ENCODE measurements around the gene FAM78B.

FAM78B gene

DNA sequence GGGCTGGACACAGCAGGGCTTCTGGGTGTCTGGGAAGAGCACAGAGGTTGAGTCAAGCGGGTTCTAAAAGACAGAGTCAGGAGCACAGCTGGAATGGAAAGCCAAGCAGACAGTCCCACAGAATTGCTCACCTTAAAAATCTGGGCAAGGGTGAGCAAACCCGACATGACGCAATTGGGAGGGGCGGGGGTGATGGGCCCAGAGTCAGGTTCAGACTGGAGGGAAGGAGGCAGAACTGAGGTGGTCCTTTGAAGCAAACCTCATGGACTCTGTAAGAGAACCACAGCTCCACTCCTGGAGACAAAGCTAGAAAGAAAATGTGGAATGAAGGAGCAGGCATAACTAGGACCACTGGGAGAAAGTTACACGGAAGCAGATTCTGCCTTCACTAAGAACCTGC lies 49.0 kb downstream of the FAM78B start:
- no peak for DNase-seq (ENCODE audit: low spot score)

DNA sequence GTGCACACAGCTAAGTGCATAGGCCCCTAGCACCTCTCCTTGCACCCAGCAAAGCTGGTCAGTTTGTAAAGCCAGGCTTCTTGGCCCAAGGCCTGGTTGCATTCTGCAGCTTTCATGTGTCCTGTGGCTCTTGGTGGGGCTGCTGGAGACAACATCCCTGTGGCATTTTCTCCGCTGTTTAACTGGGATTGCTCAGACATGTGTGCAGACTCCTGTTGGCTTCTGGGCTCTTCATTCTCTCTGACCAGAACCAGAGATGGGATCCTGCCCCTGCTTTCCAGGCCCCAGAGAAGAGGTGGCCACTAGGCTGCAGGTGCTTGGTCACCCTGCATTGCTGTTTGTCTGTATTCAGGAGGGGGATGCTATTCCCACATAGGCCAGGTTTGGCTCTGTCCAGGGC lies 50.8 kb downstream of the FAM78B start:
- no peak for DNase-seq (ENCODE audit: low spot score)

DNA sequence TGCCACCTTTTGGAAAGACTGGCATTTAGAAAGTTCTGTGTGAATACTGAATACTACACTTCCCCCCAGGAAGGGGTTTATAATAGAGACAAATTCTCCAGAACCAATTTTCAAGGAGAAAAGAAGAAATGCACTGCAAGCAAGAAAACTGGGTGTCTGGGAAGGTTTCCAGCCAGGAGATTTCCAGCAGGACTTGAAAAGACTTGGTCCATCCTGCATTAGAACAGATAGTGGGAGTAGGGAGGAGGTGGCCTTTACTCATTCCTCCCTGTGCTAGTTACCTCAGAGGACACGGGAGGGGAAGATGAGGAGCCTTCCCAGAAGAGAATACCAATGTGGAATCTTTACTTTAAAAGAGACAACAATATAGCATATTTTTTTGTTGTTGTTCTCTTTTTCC lies 52.4 kb downstream of the FAM78B start:
- DNase-seq (ENCODE audit: low spot score), result no peak

DNA sequence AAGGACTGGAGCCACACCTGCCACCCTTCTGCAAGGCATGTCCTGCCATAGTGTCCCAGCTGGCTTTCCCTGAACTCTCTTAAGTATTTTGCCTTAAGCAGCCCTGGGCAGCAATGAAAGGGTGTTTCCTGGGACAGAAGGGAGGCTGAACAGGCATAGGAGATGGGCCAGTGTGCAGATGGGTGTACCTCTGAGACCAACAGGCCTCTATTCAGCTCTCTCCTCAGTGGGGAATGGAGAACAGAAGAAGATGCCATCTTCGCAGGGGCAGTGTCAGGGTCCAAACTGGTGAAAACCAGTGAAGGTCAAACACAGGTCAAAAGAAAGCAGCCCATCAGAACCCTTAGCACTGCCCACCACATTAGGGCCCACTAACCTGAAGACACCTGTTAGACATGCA lies 53.2 kb downstream of the FAM78B start:
- no peak for DNase-seq (ENCODE audit: low spot score)

DNA sequence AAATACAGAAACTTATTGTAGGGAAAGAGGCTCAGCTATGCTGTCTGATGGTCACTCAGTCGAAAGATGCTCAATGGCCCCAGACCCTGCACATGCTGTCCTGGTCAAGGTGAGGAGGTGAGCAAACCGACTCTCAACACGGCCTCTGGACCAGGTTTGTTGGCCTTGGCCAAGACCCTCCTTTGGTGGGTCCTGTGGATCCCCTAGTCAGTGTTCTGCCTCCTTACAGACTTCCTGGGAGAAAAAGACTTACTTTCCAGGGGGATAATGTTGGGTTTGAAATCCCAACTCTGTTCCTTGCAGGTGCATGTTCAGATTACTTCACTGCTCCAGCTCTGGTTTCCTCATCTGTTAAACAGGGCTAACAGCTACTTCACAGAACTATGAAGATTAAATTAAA lies 53.8 kb downstream of the FAM78B start:
- DNase-seq (ENCODE audit: low spot score), result no peak

DNA sequence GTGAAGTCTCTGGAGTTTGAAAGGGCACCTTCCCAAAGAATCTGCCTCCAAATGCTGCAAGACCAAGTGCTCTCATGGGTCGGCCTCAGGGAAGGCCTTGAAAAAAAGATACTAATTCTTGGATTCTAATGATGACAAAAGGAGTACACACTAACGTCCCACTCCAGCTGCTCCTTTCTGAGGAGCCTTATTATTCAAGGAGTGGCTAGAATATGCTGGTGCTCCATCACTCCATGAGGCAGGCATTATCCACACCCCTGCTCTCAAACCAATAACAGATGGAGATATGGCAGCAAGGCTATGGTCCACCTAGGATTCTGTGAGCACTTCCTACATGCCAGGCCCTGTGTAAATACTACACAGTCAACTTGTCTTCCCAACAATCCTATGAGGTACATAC lies 54.4 kb downstream of the FAM78B start:
- no peak for DNase-seq (ENCODE audit: low spot score)

DNA sequence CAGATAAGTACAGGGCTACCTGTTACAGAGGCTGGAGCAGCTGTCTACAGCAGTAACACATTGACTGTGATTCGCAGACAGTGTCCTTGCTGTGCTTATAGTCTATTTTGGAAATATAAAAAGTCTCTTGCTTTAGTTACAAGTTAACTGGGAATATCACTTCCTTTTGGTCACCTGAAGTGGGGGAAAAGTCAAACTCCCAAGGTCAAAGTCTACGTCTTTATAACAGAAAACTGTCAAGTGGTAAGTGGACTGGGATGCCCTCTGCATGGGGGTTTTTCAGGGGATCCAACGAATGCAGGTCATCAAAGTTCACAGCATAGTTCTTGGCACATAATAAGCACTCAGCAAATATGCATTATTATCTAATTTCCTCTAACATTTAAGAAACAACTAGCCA lies 55.4 kb downstream of the FAM78B start:
- DNase-seq (ENCODE audit: low spot score), result no peak

DNA sequence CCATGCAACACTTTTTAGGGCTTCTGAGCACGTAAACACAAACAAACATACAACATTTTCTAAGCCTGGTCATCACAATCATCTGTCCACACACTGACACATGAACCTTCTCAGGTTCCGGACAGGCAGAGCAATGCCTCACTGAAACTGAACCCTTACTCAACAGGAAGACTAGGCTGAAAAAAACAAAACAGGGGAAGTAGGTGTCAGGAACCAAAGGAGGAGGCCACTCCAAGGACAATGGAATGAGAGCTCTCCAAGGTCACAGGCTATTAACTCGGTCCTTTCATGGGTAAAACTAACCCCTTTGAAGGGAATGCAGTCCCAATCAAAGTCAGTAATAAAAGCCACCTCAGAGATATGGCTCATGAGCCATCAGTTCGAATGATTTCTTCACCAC lies 76.6 kb downstream of the FAM78B start:
- no peak for DNase-seq (ENCODE audit: low spot score)

DNA sequence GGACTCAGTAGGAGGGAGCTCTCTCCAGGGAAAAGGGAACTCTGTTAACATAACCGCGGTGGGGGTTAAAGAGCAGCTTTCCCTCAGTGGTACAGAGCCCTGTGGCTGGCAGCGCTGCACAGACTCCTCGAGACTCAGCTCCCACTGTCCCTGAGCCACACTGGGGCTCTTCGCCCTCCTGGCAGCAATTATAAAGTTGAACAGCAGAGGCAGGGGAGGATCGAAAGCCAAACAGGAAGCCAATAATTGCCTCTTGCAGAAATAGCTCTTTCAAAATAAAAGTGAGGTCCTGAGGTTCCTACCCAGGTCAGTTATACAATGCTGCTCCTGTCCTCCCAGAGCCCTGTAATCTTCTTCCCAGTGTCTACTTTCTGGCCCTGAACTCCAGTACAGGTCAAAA lies 77.0 kb downstream of the FAM78B start:
- DNase-seq (ENCODE audit: low spot score), result no peak

DNA sequence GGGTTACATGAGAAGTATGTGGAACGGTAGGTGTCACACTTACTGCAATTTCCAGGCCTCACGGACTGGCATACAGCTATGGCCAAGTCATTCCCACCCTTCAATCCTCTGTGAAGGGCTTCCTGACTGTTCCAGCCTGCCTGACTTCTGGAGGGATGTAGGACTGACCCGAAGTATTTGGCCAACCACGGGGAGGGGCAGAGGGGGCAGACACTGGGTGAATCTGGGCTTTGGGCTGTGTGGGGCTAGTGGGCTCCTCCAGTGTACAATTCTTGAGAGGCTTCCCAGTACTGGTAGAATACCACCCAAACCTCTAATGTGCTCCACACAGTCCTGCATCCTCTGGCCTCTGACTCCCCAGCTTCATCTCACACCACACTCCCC lies 78.2 kb downstream of the FAM78B start:
- DNase-seq (ENCODE audit: low spot score), result no peak

DNA sequence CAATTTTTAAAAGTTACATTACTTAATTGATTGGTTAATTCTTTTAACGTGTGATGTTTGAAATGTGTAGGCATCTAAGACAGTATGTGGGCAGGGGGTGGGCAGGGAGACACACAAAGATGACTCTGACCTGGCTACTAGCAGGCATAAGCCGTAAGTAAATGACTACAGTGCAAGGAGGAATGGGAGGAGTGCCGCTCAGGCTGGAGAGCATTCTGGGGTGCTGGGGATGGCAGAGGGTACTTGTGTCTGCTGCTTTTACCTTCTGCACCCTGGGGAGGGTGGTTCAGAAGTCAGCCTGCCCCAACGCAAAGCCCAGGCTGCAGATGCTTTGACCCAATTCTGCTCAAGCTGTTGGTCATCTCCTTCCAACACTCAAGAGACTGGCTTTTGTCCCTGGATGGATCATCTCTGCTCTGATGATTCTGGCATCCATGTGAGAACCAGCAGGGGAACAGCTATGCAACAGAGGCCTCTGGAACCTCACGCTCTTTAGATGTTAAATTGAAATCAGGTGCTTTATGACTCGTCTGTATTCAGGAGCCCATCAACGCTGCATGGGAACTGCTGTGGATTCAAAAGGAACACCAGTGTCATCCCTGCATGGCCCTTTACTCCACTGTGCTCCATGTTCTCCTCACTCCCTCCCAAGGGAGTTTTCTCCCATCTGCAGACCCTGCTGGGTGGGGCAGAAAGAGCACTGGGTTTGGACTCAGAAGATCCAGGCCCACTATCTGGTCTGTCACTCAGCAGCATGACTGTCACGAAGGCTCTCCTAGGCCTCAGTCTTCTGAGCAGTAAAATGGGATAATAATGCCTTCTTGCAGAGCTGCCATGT lies 78.8 kb downstream of the FAM78B start:
- DNase-seq (ENCODE audit: low spot score), result no peak

DNA sequence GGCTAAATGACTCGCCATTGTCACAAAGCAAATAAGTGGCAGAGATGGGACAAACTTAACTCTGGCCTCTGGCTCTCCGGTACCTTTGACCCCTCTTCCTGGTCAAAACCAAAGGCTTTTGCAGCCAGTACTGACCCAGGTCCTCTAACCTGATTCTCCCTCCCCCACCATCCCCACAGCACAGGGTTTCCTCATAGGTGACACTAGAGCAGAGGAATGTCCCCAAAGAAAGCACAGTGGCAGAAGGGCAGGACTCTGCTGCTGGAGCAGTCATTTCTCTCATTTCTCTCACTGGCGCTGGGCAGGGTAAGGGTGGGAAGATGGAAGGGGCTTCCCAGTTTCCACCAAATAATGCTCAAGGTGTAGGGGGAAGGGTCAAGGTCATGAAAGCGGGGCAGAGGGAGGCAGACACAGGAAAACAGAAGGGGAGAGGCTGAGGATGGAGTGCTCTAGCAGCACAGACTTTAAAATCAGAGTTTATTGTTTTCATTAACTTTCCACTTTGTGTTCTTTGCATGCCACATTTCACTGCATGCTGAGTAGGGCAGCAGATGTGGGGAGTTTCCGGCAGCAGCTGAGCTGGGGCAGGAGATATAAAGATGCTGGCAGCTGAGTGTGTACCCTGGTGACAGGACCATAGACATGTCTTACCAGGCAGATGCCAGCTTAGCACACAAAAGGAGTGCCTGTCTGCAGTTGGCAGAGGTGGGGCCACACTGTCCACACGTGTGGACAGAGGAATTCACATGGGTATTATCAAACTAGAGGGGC lies 80.5 kb downstream of the FAM78B start:
- no peak for DNase-seq (ENCODE audit: low spot score)

DNA sequence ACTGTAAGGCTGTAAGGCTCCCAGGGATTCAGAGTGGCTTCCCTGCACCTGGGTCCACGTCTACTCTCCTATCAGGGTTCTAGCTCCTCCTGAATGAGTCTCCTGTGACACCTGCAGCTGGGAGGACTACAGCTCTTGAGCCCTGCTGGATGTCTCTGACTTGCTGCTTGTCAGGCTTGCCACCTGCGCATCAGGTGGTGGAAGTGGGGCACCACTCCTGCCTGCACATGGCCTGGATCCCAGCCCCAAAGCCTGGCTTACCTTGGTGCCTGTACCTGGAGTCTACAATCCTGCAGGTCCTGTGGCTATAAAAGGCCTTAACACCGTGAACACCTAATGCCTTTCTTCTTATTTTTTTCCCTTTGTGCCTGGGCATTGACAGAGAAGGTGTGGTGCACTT lies 82.2 kb downstream of the FAM78B start:
- no peak for DNase-seq (ENCODE audit: low spot score)

DNA sequence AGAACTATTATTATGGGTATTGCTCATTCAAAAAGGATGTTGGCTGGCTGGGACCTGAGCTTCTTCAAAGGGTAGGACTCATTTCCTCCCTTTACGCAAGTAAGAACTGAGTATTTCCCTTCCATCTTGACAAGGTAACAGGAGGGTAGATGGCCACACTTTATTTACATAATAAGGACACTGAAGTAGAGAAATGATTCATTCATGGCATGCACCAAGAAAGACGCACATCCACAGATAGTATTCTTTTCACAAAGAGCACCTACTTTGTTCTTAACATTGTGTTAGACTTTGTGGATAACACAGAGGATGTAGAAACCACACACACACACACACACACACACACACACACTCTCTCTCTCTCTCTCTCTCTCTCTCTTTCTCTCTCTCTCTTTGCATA lies 82.9 kb downstream of the FAM78B start:
- no peak for DNase-seq (ENCODE audit: low spot score)

DNA sequence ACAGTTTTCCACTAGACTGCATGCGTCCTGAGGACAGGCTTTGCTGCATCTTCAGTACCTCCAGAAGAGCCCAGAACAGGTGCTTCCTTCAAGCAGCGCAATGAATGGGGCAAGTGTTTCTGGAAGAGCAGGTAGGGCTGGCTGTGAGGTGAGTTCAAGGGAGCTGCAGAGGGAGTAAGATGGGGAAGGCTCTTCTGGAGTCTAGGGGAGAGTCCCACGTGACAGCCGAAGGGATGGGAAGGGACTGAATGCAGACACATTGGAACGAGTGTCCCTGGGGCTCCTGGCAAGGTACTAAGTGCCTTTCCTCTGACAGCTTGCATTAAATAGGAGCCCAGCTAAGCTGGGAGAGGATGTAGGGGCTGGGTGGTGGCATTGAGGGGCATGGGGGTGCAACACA lies 84.2 kb downstream of the FAM78B start:
- DNase-seq (ENCODE audit: low spot score), result no peak

DNA sequence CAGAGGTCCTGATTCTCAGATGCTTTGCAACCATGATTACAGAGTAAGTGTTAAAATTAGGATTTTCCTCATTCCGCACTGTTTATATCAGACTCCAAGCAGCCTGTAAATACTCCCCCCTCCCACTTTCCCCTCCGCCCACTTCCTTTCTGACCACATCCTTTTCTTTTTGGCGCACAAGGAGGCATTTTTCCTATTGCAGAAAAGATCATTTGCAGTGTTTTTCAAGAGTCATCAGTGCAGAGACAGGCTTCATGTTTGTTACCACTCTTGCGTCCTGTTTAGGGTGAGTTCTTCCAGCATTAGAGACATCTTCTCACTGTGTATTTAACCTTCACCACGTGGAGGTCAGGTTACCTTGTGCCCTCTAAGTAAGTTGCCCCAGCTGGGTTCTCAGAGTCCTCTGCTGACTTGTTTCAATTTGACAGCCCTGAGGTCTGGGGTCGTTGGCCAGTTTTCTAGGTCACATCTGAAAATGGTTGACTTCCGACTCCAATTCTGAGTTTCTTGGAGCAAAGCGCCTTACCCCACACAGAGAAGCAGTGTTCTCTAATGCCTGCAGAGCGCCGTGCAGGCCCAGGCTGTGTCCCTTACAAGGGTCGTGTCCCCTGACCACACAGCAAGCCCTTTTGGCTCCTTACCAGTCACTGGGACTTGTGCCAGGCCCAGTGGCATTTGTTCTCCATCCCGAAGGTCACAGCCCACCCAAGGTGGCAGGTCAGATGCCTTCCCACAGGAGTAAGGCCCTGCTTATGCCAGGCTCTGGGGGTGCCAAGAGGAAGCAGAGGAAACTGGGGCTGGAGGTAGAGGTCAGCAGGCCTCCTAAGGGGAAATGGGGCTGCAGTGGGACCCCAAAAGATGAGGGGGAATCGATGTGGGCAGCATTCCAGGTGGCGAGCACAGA lies 85.6 kb downstream of the FAM78B start:
- DNase-seq (ENCODE audit: low spot score), result no peak

DNA sequence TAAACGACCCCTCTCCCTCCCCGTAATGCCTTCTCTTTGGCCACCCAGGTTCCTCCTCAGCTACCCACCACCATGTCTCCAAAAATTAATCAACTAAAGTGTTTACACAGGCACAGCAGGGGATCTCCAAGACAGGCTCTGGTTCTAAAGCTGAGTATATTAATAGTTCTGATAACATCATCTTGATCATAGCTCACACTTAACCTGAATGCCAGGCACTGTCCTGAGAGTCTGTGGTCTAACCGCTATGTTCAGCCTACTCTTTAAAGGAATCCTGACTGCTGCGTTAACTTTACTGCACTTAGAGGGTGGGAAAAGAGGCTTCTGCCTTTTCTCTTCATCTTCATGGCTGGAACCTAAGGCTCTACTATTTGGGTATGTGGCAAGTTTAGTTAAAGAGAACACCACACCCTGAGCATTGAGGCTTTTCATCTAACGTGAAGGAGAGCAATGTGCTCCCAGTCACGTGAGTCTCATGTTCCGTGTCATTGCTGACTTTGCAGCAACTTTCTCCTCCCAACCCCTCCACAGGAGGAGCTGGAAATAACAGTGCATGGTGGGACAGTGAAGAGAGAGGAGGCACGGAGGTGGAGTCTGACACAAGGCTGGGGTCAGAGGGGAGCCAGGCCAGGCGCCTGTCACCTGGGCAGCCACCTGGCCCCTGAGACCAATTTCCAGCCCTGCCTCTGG lies 86.4 kb downstream of the FAM78B start:
- DNase-seq (ENCODE audit: low spot score), result no peak

DNA sequence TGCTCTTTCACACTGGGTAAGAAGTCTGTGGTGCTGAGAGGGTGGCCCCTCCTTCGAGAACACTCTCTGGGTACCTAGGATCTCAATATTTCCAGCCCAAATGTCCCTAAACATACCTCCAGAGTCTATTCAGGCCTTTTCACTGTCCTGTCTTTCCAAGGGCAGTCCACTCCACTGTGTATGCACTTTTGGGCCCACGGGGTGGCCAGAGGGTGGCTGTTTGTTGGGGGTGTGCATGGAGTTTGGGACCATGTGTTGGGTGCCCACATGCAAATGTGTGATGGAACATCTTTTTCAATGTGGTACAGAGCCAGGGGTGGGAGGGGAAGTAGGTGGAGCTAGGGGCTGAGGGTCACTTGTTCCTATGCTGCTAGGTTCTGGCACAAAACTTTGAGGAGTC lies 87.5 kb downstream of the FAM78B start:
- no peak for DNase-seq (ENCODE audit: low spot score)

DNA sequence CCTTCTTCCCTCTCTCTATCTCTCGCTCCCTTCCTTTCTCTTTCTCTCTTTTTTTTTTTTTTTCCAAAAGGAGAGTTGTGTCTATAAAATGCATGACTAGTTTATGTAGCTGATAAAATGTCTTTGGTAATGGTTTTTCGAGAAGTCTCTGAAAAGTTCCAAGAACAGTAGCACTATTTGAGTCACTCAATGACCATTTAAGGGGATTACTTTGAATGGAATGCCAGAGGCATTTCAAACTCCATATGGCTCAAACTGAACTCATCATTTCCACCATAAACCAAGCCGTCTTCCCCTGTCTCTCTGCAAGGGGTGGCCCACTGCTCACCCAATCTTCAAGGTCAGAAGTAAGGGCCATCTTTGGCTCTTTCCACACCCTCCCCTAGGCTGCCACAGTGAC lies 93.3 kb downstream of the FAM78B start:
- DNase-seq (ENCODE audit: low spot score), result no peak

DNA sequence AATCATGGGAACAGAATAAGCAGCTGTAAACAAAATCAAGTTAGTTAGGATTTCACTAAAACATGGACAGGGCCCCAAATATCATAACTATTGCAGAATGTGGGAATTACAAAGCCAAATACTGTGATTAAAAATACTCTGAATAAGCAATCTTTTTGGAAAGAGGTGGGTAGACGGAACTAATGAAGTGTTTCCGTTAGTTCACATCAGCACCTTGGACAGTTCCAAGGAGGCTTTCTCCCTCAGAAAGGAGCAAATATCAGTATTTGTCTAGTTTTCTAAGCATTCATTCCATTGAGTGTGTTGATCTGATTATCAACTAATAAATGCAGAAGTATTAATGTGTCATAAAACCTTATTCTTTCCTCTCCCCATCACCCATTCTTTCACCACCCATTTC lies 97.4 kb downstream of the FAM78B start:
- no peak for DNase-seq (ENCODE audit: low spot score)

DNA sequence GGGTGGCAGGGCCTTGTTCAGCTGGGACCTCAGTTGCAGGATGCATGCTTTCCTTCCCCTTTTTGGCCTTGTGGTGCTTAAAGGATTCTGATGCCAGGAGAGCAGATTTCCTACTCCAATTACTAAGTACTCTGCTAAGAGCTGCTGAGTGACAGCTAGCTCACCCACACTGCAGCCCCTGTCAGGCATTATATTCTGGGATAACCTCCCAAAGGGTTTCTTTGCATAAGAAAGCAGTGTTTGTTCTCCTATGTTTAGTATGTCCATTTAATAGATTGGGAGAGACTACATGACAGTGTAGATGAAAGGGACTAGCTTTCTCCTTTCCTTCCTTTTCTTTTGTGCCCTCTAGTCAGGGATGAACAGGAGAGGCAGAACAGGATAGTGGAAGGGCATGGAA lies 100.7 kb downstream of the FAM78B start:
- no peak for DNase-seq (ENCODE audit: low spot score)

DNA sequence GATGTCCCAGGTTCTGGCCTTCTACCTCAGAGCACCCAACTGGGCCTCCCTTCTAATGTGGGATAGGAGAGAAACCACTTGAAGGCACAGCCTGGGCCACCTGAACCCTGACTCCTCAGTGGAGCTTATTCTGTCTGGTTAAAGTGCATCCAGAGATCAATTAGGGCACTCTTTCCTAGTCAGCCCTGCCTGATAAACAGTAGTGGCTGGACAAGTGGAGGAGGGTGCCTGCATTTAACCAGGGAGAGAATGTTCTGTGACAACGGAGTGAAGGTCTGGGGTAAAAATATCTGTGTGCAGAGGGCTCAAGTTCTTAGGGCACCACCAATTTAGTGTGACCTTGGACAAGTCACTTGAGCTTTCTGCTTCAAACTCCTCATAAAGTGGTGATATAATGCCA lies 101.8 kb downstream of the FAM78B start:
- DNase-seq (ENCODE audit: low spot score), result no peak
